Neural progenitor cell (in vitro differentiated cells): ENCODE data around the gene PHC3.

Experiments used
- EZH2 ChIP-seq: fragments of 200-600 bp; sonication (generic); IDR thresholded peaks from 2 replicates; pipeline ENCODE4 v1.6.1; 2017; ENCODE audit warnings: antibody characterized with exemption, mild to moderate bottlenecking, moderate library complexity
- EZH2phosphoT487 ChIP-seq: fragments of 200-600 bp; sonication (generic); IDR thresholded peaks from 2 replicates; pipeline ENCODE4 v1.6.1; 2017; ENCODE audit warnings: antibody characterized with exemption
- TF ChIP-seq, protein P1 (sequence below): fragments of 200-600 bp; sonication (generic); IDR thresholded peaks from 2 replicates; pipeline ENCODE4 v1.5.1; 2017; ENCODE audit warnings: antibody characterized with exemption, mild to moderate bottlenecking

- TF ChIP-seq, protein P1, sequence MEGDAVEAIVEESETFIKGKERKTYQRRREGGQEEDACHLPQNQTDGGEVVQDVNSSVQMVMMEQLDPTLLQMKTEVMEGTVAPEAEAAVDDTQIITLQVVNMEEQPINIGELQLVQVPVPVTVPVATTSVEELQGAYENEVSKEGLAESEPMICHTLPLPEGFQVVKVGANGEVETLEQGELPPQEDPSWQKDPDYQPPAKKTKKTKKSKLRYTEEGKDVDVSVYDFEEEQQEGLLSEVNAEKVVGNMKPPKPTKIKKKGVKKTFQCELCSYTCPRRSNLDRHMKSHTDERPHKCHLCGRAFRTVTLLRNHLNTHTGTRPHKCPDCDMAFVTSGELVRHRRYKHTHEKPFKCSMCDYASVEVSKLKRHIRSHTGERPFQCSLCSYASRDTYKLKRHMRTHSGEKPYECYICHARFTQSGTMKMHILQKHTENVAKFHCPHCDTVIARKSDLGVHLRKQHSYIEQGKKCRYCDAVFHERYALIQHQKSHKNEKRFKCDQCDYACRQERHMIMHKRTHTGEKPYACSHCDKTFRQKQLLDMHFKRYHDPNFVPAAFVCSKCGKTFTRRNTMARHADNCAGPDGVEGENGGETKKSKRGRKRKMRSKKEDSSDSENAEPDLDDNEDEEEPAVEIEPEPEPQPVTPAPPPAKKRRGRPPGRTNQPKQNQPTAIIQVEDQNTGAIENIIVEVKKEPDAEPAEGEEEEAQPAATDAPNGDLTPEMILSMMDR = no peak
- TF ChIP-seq EZH2 (no peak), EZH2phosphoT487 (no peak)
These were observed 23.0 kb upstream of the PHC3 start for GRCh38 chr3:170204509-170204908.
